K562 (cell line): ENCODE results near the gene F13B. TPM values are rescaled to one million over a fixed set of nuclear protein-coding genes. Genes with fewer than 3 reads are reported as not detected.

ENCODE experiments used
- polyA plus RNA-seq, 8 experiments: library from polyadenylated mRNA; depleted of rRNA in 4 of 8; stranded (reverse) in 5 of 8; unstranded in 3 of 8; fragments of >200 nt; fragmentation: Nextera tagmentation in 2 of 8; fragmentation: Illumina TruSeq in 1 of 8; extraction: Ambion mirVana in 2 of 8; extraction: Trizol in 1 of 8; gene quantifications; 2 replicates each; pipeline versions ENCODE4 v1.2.1 to v1.2.3, GENCODE V29; 2011 to 2014; ENCODE audit warnings: inconsistent platforms in 1 of 8, missing spikeins in 1 of 8
- total RNA-seq, 7 experiments: library from RNA; depleted of rRNA in 6 of 7; stranded (reverse); fragments of >200 nt in 6 of 7; fragmentation: Illumina TruSeq in 2 of 7; extraction: Trizol in 2 of 7; gene quantifications; 2 replicates each; pipeline versions ENCODE4 v1.2.1 to v1.2.3, GENCODE V29; 2011 to 2021; ENCODE audit warnings: low replicate concordance in 1 of 7

Gene F13B
- total and polyA plus RNA-seq, 9 of the 15 experiments (the other 6 are each of a cell fraction or from before 2014, with no cell fraction given): not detected

Other genes starting within 250 kb of the F13B start
- gene CFHR1, start 247.5 kb downstream of the F13B start, total RNA-seq (2014; rRNA removed): not detected in 2 replicates
- gene CFHR1, start 247.5 kb downstream of the F13B start, total RNA-seq (2014; rRNA removed; fragmentation: Illumina TruSeq; extraction: Trizol): 0.16 TPM in 1 of 2 replicates, not detected in the other
- not detected in 2 replicates for gene CFHR1, start 247.5 kb downstream of the F13B start, total RNA-seq (2015; rRNA removed; fragmentation: Illumina TruSeq; extraction: Trizol)
- 0.18 TPM in 1 of 2 replicates, not detected in the other for gene CFHR1, start 247.5 kb downstream of the F13B start, total RNA-seq (2021)
- 0.05 TPM in 1 of 2 replicates, not detected in the other for gene CFHR1, start 247.5 kb downstream of the F13B start, polyA plus RNA-seq (2011; rRNA removed)
- not detected in 2 replicates for gene CFHR1, start 247.5 kb downstream of the F13B start, polyA plus RNA-seq (2014; fragmentation: Illumina TruSeq; extraction: Trizol)
- under 1 TPM; 0.17 to 0.29 TPM for gene CFHR1, start 247.5 kb downstream of the F13B start, polyA plus RNA-seq (2014; fragmentation: Nextera tagmentation; extraction: Ambion mirVana)
- gene CFHR1, start 247.5 kb downstream of the F13B start, polyA plus RNA-seq (2014; rRNA removed): not detected in 2 replicates
- not detected in 2 replicates for gene CFHR4, start 179.2 kb downstream of the F13B start, total RNA-seq (2014; rRNA removed)
- gene CFHR4, start 179.2 kb downstream of the F13B start, total RNA-seq (2014; rRNA removed; fragmentation: Illumina TruSeq; extraction: Trizol): not detected in 2 replicates
- not detected in 2 replicates for gene CFHR4, start 179.2 kb downstream of the F13B start, total RNA-seq (2015; rRNA removed; fragmentation: Illumina TruSeq; extraction: Trizol)
- gene CFHR4, start 179.2 kb downstream of the F13B start, total RNA-seq (2021): not detected in 2 replicates
- gene CFHR4, start 179.2 kb downstream of the F13B start, polyA plus RNA-seq (2011; rRNA removed): not detected in 2 replicates
- not detected in 2 replicates for gene CFHR4, start 179.2 kb downstream of the F13B start, polyA plus RNA-seq (2014; fragmentation: Illumina TruSeq; extraction: Trizol)
- gene CFHR4, start 179.2 kb downstream of the F13B start, polyA plus RNA-seq (2014; fragmentation: Nextera tagmentation; extraction: Ambion mirVana): under 1 TPM; 0.04 to 0.13 TPM
- not detected in 2 replicates for gene CFHR4, start 179.2 kb downstream of the F13B start, polyA plus RNA-seq (2014; rRNA removed)
- gene CFHR2, start 123.5 kb downstream of the F13B start, total RNA-seq (2014; rRNA removed): not detected in 2 replicates
- gene CFHR2, start 123.5 kb downstream of the F13B start, total RNA-seq (2014; rRNA removed; fragmentation: Illumina TruSeq; extraction: Trizol): not detected in 2 replicates
- gene CFHR2, start 123.5 kb downstream of the F13B start, total RNA-seq (2015; rRNA removed; fragmentation: Illumina TruSeq; extraction: Trizol): not detected in 2 replicates
- not detected in 2 replicates for gene CFHR2, start 123.5 kb downstream of the F13B start, total RNA-seq (2021)
- not detected in 2 replicates for gene CFHR2, start 123.5 kb downstream of the F13B start, polyA plus RNA-seq (2011; rRNA removed)
- gene CFHR2, start 123.5 kb downstream of the F13B start, polyA plus RNA-seq (2014; fragmentation: Illumina TruSeq; extraction: Trizol): not detected in 2 replicates
- not detected for gene CFHR2, start 123.5 kb downstream of the F13B start, polyA plus RNA-seq (2014; fragmentation: Nextera tagmentation; extraction: Ambion mirVana)
- gene CFHR2, start 123.5 kb downstream of the F13B start, polyA plus RNA-seq (2014; rRNA removed): not detected in 2 replicates
- gene CFHR5, start 89.7 kb downstream of the F13B start, total RNA-seq (2014; rRNA removed): not detected in 2 replicates
- not detected in 2 replicates for gene CFHR5, start 89.7 kb downstream of the F13B start, total RNA-seq (2014; rRNA removed; fragmentation: Illumina TruSeq; extraction: Trizol)
- not detected in 2 replicates for gene CFHR5, start 89.7 kb downstream of the F13B start, total RNA-seq (2015; rRNA removed; fragmentation: Illumina TruSeq; extraction: Trizol)
- gene CFHR5, start 89.7 kb downstream of the F13B start, total RNA-seq (2021): not detected in 2 replicates
- gene CFHR5, start 89.7 kb downstream of the F13B start, polyA plus RNA-seq (2011; rRNA removed): not detected in 2 replicates
- gene CFHR5, start 89.7 kb downstream of the F13B start, polyA plus RNA-seq (2014; fragmentation: Illumina TruSeq; extraction: Trizol): not detected in 2 replicates
- not detected for gene CFHR5, start 89.7 kb downstream of the F13B start, polyA plus RNA-seq (2014; fragmentation: Nextera tagmentation; extraction: Ambion mirVana)
- not detected in 2 replicates for gene CFHR5, start 89.7 kb downstream of the F13B start, polyA plus RNA-seq (2014; rRNA removed)
- gene ASPM, start 79.4 kb upstream of the F13B start, total RNA-seq (2014; rRNA removed): 49.1 and 55.6 TPM in 2 replicates
- gene ASPM, start 79.4 kb upstream of the F13B start, total RNA-seq (2014; rRNA removed; fragmentation: Illumina TruSeq; extraction: Trizol): 84.4 and 92.9 TPM in 2 replicates
- 70.1 and 75.3 TPM in 2 replicates for gene ASPM, start 79.4 kb upstream of the F13B start, total RNA-seq (2015; rRNA removed; fragmentation: Illumina TruSeq; extraction: Trizol)
- 56.2 and 57.1 TPM in 2 replicates for gene ASPM, start 79.4 kb upstream of the F13B start, total RNA-seq (2021)
- gene ASPM, start 79.4 kb upstream of the F13B start, polyA plus RNA-seq (2011; rRNA removed): 20.9 and 44.1 TPM in 2 replicates
- gene ASPM, start 79.4 kb upstream of the F13B start, polyA plus RNA-seq (2014; fragmentation: Illumina TruSeq; extraction: Trizol): 38.9 and 46.4 TPM in 2 replicates
- 10 to 100 TPM; 22.7 to 25.5 TPM for gene ASPM, start 79.4 kb upstream of the F13B start, polyA plus RNA-seq (2014; fragmentation: Nextera tagmentation; extraction: Ambion mirVana)
- gene ASPM, start 79.4 kb upstream of the F13B start, polyA plus RNA-seq (2014; rRNA removed): 29.5 and 34.6 TPM in 2 replicates
- 2.7 and 3.5 TPM in 2 replicates for gene ZBTB41, start 134.0 kb upstream of the F13B start, total RNA-seq (2014; rRNA removed)
- 8.8 and 11.0 TPM in 2 replicates for gene ZBTB41, start 134.0 kb upstream of the F13B start, total RNA-seq (2014; rRNA removed; fragmentation: Illumina TruSeq; extraction: Trizol)
- 8.9 and 10.1 TPM in 2 replicates for gene ZBTB41, start 134.0 kb upstream of the F13B start, total RNA-seq (2015; rRNA removed; fragmentation: Illumina TruSeq; extraction: Trizol)
- 7.0 and 7.3 TPM in 2 replicates for gene ZBTB41, start 134.0 kb upstream of the F13B start, total RNA-seq (2021)
- 5.0 and 5.4 TPM in 2 replicates for gene ZBTB41, start 134.0 kb upstream of the F13B start, polyA plus RNA-seq (2011; rRNA removed)
- 3.5 and 4.4 TPM in 2 replicates for gene ZBTB41, start 134.0 kb upstream of the F13B start, polyA plus RNA-seq (2014; fragmentation: Illumina TruSeq; extraction: Trizol)
- gene ZBTB41, start 134.0 kb upstream of the F13B start, polyA plus RNA-seq (2014; fragmentation: Nextera tagmentation; extraction: Ambion mirVana): 1 to 10 TPM; 2.0 to 2.3 TPM
- 2.2 TPM in 2 replicates for gene ZBTB41, start 134.0 kb upstream of the F13B start, polyA plus RNA-seq (2014; rRNA removed)
- not detected in 2 replicates for gene CRB1, start 201.0 kb upstream of the F13B start, total RNA-seq (2014; rRNA removed)
- gene CRB1, start 201.0 kb upstream of the F13B start, total RNA-seq (2014; rRNA removed; fragmentation: Illumina TruSeq; extraction: Trizol): not detected in 2 replicates
- not detected in 2 replicates for gene CRB1, start 201.0 kb upstream of the F13B start, total RNA-seq (2015; rRNA removed; fragmentation: Illumina TruSeq; extraction: Trizol)
- gene CRB1, start 201.0 kb upstream of the F13B start, total RNA-seq (2021): 0.07 TPM in 1 of 2 replicates, not detected in the other
- gene CRB1, start 201.0 kb upstream of the F13B start, polyA plus RNA-seq (2011; rRNA removed): 0.10 and 0.14 TPM in 2 replicates
- not detected in 2 replicates for gene CRB1, start 201.0 kb upstream of the F13B start, polyA plus RNA-seq (2014; fragmentation: Illumina TruSeq; extraction: Trizol)
- gene CRB1, start 201.0 kb upstream of the F13B start, polyA plus RNA-seq (2014; fragmentation: Nextera tagmentation; extraction: Ambion mirVana): under 1 TPM in 1 of 2 experiments, not detected in 1; 0.04 TPM
- not detected in 2 replicates for gene CRB1, start 201.0 kb upstream of the F13B start, polyA plus RNA-seq (2014; rRNA removed)